Ectodermal cell (in vitro differentiated cells): Measurements from ENCODE around the gene RSPH10B2.
"Not testable (repeated sequence)": the region's sequence is repeated elsewhere in the genome, so short reads cannot be mapped to it uniquely, and the experiment has no call there.

Experiments
- H3K27ac ChIP-seq: 2 replicates; pipeline ENCODE4 v1.7.0; 2013; ENCODE audit warnings: mild to moderate bottlenecking, low read depth, low read length; ENCODE audit not compliant: insufficient read depth, poor library complexity, severe bottlenecking
- H3K27me3 ChIP-seq: 2 replicates; pipeline ENCODE4 v1.7.0; 2013; ENCODE audit warnings: mild to moderate bottlenecking, low read length; ENCODE audit not compliant: insufficient read depth, control insufficient read depth, poor library complexity, severe bottlenecking
- H3K36me3 ChIP-seq: one replicate; pipeline ENCODE4 v1.7.0; 2013; ENCODE audit warnings: low read length; ENCODE audit not compliant: control insufficient read depth, insufficient read depth
- H3K4me1 ChIP-seq: one replicate; pipeline ENCODE4 v1.7.0; 2013; ENCODE audit warnings: low read length; ENCODE audit not compliant: control insufficient read depth, insufficient read depth
- H3K4me3 ChIP-seq: 2 replicates; pipeline ENCODE4 v1.7.0; 2013; ENCODE audit warnings: low read depth, low read length, control low read depth; ENCODE audit not compliant: insufficient read depth
- H3K9me3 ChIP-seq: 2 replicates; pipeline ENCODE4 v1.7.0; 2013; ENCODE audit warnings: mild to moderate bottlenecking, low read length, moderate library complexity; ENCODE audit not compliant: control insufficient read depth
- WGBS, 2 experiments: methylation state at CpG; one replicate each; pipeline ENCODE4 v1.1.7; 2013; ENCODE audit warnings: missing lambda C conversion rate in 2 of 2; 5-methylcytosine and 5-hydroxymethylcytosine counted together

RSPH10B2 gene

GRCh38 chr7:6837081-6837480 is 83.2 kb downstream of the RSPH10B2 start:
- H3K4me1 ChIP-seq, H3K36me3 ChIP-seq, H3K27me3 ChIP-seq, H3K4me3 ChIP-seq, H3K9me3 ChIP-seq, H3K27ac ChIP-seq: not testable (repeated sequence)
- 94% methylated on average over 9 to 10 of the region's 10 CpGs for WGBS, 2 experiments

GRCh38 chr7:6842278-6842921 is 88.5 kb downstream of the RSPH10B2 start:
- 88 to 90% methylated on average over 20 of the region's 20 CpGs for WGBS, 2 experiments
- not testable (repeated sequence) for H3K9me3 ChIP-seq, H3K27ac ChIP-seq, H3K4me3 ChIP-seq, H3K4me1 ChIP-seq, H3K36me3 ChIP-seq, H3K27me3 ChIP-seq

GRCh38 chr7:6843092-6843491 is 89.2 kb downstream of the RSPH10B2 start:
- H3K9me3 ChIP-seq, H3K4me1 ChIP-seq, H3K27me3 ChIP-seq, H3K27ac ChIP-seq, H3K4me3 ChIP-seq, H3K36me3 ChIP-seq: not testable (repeated sequence)
- WGBS, 2 experiments = 34 to 41% methylated on average over 5 of the region's 5 CpGs

GRCh38 chr7:6843654-6844053 is 89.8 kb downstream of the RSPH10B2 start:
- H3K27ac ChIP-seq, H3K9me3 ChIP-seq, H3K4me1 ChIP-seq, H3K27me3 ChIP-seq, H3K36me3 ChIP-seq, H3K4me3 ChIP-seq: not testable (repeated sequence)
- 73 to 80% methylated on average over 6 of the region's 6 CpGs for WGBS, 2 experiments

- not testable (repeated sequence) for H3K27ac ChIP-seq, H3K27me3 ChIP-seq, H3K4me1 ChIP-seq, H3K36me3 ChIP-seq, H3K9me3 ChIP-seq, H3K4me3 ChIP-seq
- 87 to 94% methylated on average over 16 of the region's 16 CpGs for WGBS, 2 experiments
Observed at GRCh38 chr7:6845971-6846449, 92.1 kb downstream of the RSPH10B2 start.

- 87 to 89% methylated on average over 16 of the region's 18 CpGs for WGBS, 2 experiments
- not testable (repeated sequence) for H3K4me3 ChIP-seq
Observed at GRCh38 chr7:6847751-6848150, 93.8 kb downstream of the RSPH10B2 start.

More at GRCh38 chr7:6847751-6848150, 93.8 kb downstream of the RSPH10B2 start:
- not testable (repeated sequence) for H3K4me1 ChIP-seq, H3K27me3 ChIP-seq, H3K27ac ChIP-seq, H3K9me3 ChIP-seq, H3K36me3 ChIP-seq
